Hepatocyte (in vitro differentiated cells): ENCODE data around the gene MACROD2.

Source experiments
- CTCF ChIP-seq: fragments of 200-600 bp; sonication (generic); IDR thresholded peaks from 2 replicates; pipeline ENCODE4 v1.5.1; 2016; ENCODE audit warnings: antibody characterized with exemption, mild to moderate bottlenecking; ENCODE audit not compliant: poor library complexity
- EZH2 ChIP-seq: fragments of 200-600 bp; sonication (generic); IDR thresholded peaks from 2 replicates; pipeline ENCODE4 v1.6.1; 2016; ENCODE audit warnings: antibody characterized with exemption, mild to moderate bottlenecking, borderline replicate concordance
- EZH2phosphoT487 ChIP-seq: fragments of 200-600 bp; sonication (generic); IDR thresholded peaks from one replicate; pipeline ENCODE4 v1.6.1; 2018; ENCODE audit warnings: antibody characterized with exemption, mild to moderate bottlenecking, low read depth, moderate library complexity; ENCODE audit not compliant: unreplicated experiment, severe bottlenecking

GRCh38 chr20:15619341-15619740 lies 1624.0 kb downstream of the MACROD2 start:
- TF ChIP-seq CTCF = no peak
- no peak for TF ChIP-seq EZH2
- no peak for TF ChIP-seq EZH2phosphoT487
